H1 (cell line): ENCODE results near the gene KLRF1. TPM values are rescaled to one million over a fixed set of nuclear protein-coding genes. Genes with fewer than 3 reads are reported as not detected.
A peak's percentile ranks its signal among the peaks of the same experiment; 100 is the strongest.

ENCODE experiments used
- CTCF ChIA-PET: fragments of 300-600 bp; sonication (Branson Sonifier 250); formaldehyde crosslinking; loops from one replicate; lab custom pipeline; 2021; ENCODE audit not compliant: partially characterized antibody; lab: Charles Lee
- POLR2A ChIA-PET: fragments of 300-600 bp; sonication (Branson Sonifier 250); formaldehyde crosslinking; loops from one replicate; lab custom pipeline; 2021; ENCODE audit warnings: inconsistent platforms; ENCODE audit not compliant: partially characterized antibody; lab: Charles Lee
- DNase-seq, 2 experiments: peaks; one replicate each; pipeline versions ENCODE4 v3.0.0 to v3.0.0-alpha.2; 2010 to 2022; ENCODE audit warnings: low spot score in 2 of 2, low read depth in 1 of 2, mixed read lengths in 1 of 2
- FAIRE-seq: peaks from 2 replicates; lab custom pipeline; 2011; peaks lifted over from hg19 to GRCh38; lab: Jason Lieb, UNC
- H2AFZ ChIP-seq: 2 replicates; pipeline ENCODE4 v1.8.1; 2012; ENCODE audit warnings: low read length, inconsistent platforms
- H2AK5ac ChIP-seq: 2 replicates; pipeline ENCODE4 v1.6.1; 2013; ENCODE audit warnings: low read depth, low read length
- H2BK120ac ChIP-seq: replicated peaks from 2 replicates; pipeline ENCODE3; 2013; ENCODE audit warnings: low read depth, low read length, inconsistent platforms
- H2BK12ac ChIP-seq: 2 replicates; pipeline ENCODE4 v1.6.1; 2013; ENCODE audit warnings: low read depth, low read length
- H2BK15ac ChIP-seq: 2 replicates; pipeline ENCODE4 v1.6.1; 2013; ENCODE audit warnings: low read length
- H2BK20ac ChIP-seq: 2 replicates; pipeline ENCODE4 v1.6.1; 2013; ENCODE audit warnings: low read length
- H2BK5ac ChIP-seq: 2 replicates; pipeline ENCODE4 v1.6.1; 2013; ENCODE audit warnings: low read depth, low read length
- H3K14ac ChIP-seq: 2 replicates; pipeline ENCODE4 v1.6.1; 2013; ENCODE audit warnings: inconsistent platforms; ENCODE audit not compliant: insufficient read length
- H3K18ac ChIP-seq: 2 replicates; pipeline ENCODE4 v1.6.1; 2013; ENCODE audit warnings: low read length; ENCODE audit errors: extremely low read depth
- H3K23ac ChIP-seq: 2 replicates; pipeline ENCODE4 v1.6.1; 2013; ENCODE audit warnings: inconsistent platforms; ENCODE audit not compliant: insufficient read length
- H3K23me2 ChIP-seq: 2 replicates; pipeline ENCODE4 v1.6.1; 2013; ENCODE audit warnings: low read depth, low read length
- H3K27ac ChIP-seq: 2 replicates; pipeline ENCODE4 v1.6.1; 2011; ENCODE audit warnings: low read depth, low read length, inconsistent platforms
- H3K27me3 ChIP-seq, 4 experiments: replicated peaks in 1 of 4; 1 replicate in 1 of 4; 2 replicates in 3 of 4; pipeline versions ENCODE4 v1.6.1 to v1.8.1; 2011 to 2013; ENCODE audit warnings: low read length in 3 of 4, mild to moderate bottlenecking in 3 of 4, inconsistent platforms in 2 of 4, mixed read lengths in 2 of 4, moderate library complexity in 1 of 4; ENCODE audit not compliant: control insufficient read depth in 3 of 4, insufficient read depth in 3 of 4; ENCODE audit errors: extremely low read depth in 1 of 4
- H3K36me3 ChIP-seq, 4 experiments: 2 replicates each; pipeline versions ENCODE4 v1.6.1 to v1.8.1; 2011 to 2013; ENCODE audit warnings: mild to moderate bottlenecking in 4 of 4, low read length in 3 of 4, moderate library complexity in 2 of 4, control low read depth in 1 of 4, inconsistent platforms in 1 of 4; ENCODE audit not compliant: insufficient read depth in 4 of 4, control insufficient read depth in 2 of 4
- H3K4ac ChIP-seq: replicated peaks from 2 replicates; pipeline ENCODE3; 2013; ENCODE audit warnings: low read length, low read depth, mixed read lengths, inconsistent platforms; ENCODE audit not compliant: insufficient read length
- H3K4me1 ChIP-seq, 4 experiments: replicated peaks in 1 of 4; 1 replicate in 1 of 4; 2 replicates in 3 of 4; pipeline versions ENCODE4 v1.6.1 to v1.8.1; 2011 to 2013; ENCODE audit warnings: low read length in 3 of 4, inconsistent platforms in 2 of 4, mixed read lengths in 1 of 4; ENCODE audit not compliant: insufficient read depth in 4 of 4, control insufficient read depth in 3 of 4
- H3K4me2 ChIP-seq, 2 experiments: 2 replicates each; pipeline versions ENCODE4 v1.6.1 to v1.8.1; 2011 to 2013; ENCODE audit warnings: low read depth in 2 of 2, low read length in 2 of 2, control low read depth in 1 of 2, inconsistent platforms in 1 of 2, mild to moderate bottlenecking in 1 of 2; ENCODE audit not compliant: insufficient read depth in 1 of 2
- H3K4me3 ChIP-seq, 4 experiments: fragments of 200-600, 300-600 bp in 1 of 4; sonication (generic), shearing (Covaris generic), sonication (Bioruptor Twin) in 1 of 4; 2 replicates each; pipeline versions ENCODE4 v1.5.1 to v1.8.1; 2011 to 2016; ENCODE audit warnings: low read length in 4 of 4, low read depth in 3 of 4, control low read depth in 2 of 4, inconsistent platforms in 2 of 4, mild to moderate bottlenecking in 2 of 4, mixed read lengths in 1 of 4, moderate library complexity in 1 of 4; ENCODE audit not compliant: insufficient read depth in 2 of 4; ENCODE audit errors: extremely low read depth in 1 of 4
- H3K56ac ChIP-seq: replicated peaks from 2 replicates; pipeline ENCODE3; 2013; ENCODE audit warnings: low read depth, mild to moderate bottlenecking, mixed read lengths, low read length, inconsistent platforms; ENCODE audit not compliant: insufficient read length
- H3K79me1 ChIP-seq: 2 replicates; pipeline ENCODE4 v1.6.1; 2013; ENCODE audit warnings: low read depth, low read length, control low read depth
- H3K79me2 ChIP-seq, 2 experiments: 2 replicates each; pipeline versions ENCODE4 v1.6.1 to v1.8.1; 2012 to 2013; ENCODE audit warnings: low read length in 2 of 2, mild to moderate bottlenecking in 2 of 2, inconsistent platforms in 1 of 2; ENCODE audit not compliant: insufficient read depth in 2 of 2, control insufficient read depth in 1 of 2
- H3K9ac ChIP-seq, 4 experiments: replicated peaks in 1 of 4; 1 replicate in 1 of 4; 2 replicates in 3 of 4; pipeline versions ENCODE4 v1.6.1 to v1.8.1; 2011 to 2013; ENCODE audit warnings: low read depth in 3 of 4, low read length in 3 of 4, control low read depth in 2 of 4, mild to moderate bottlenecking in 2 of 4, moderate library complexity in 2 of 4, inconsistent platforms in 1 of 4; ENCODE audit errors: extremely low read depth in 1 of 4
- H3K9me3 ChIP-seq, 2 experiments: 2 replicates each; pipeline versions ENCODE4 v1.6.1 to v1.8.1; 2012 to 2013; ENCODE audit warnings: mild to moderate bottlenecking in 2 of 2, moderate library complexity in 2 of 2, control low read depth in 1 of 2, inconsistent platforms in 1 of 2, low read depth in 1 of 2, low read length in 1 of 2, mixed read lengths in 1 of 2; ENCODE audit not compliant: insufficient read depth in 2 of 2
- H4K20me1 ChIP-seq, 2 experiments: replicated peaks in 1 of 2; 2 replicates each; pipeline versions ENCODE3 to v1.8.1; 2011 to 2013; ENCODE audit warnings: inconsistent platforms in 2 of 2, low read length in 2 of 2, mild to moderate bottlenecking in 1 of 2; ENCODE audit not compliant: insufficient read depth in 2 of 2, control insufficient read depth in 1 of 2
- H4K5ac ChIP-seq: 2 replicates; pipeline ENCODE4 v1.6.1; 2013; ENCODE audit warnings: low read length, low read depth, mixed read lengths, inconsistent platforms; ENCODE audit not compliant: insufficient read length
- H4K8ac ChIP-seq: 2 replicates; pipeline ENCODE4 v1.8.0; 2013; ENCODE audit warnings: mild to moderate bottlenecking, moderate library complexity, low read length, inconsistent platforms; ENCODE audit not compliant: insufficient read depth; ENCODE audit errors: extremely low read depth
- H4K91ac ChIP-seq: replicated peaks from 2 replicates; pipeline ENCODE3; 2013; ENCODE audit warnings: low read length, mixed read lengths, inconsistent platforms; ENCODE audit not compliant: insufficient read length
- CEBPB ChIP-seq: IDR thresholded peaks from 2 replicates; pipeline ENCODE4 v1.6.1; 2012; ENCODE audit warnings: low read depth, low read length
- EP300 ChIP-seq, 2 experiments: IDR thresholded peaks; 1 replicate in 1 of 2; 2 replicates in 1 of 2; pipeline ENCODE4 v1.6.1; 2011 to 2012; ENCODE audit warnings: low read depth in 2 of 2, low read length in 2 of 2, mild to moderate bottlenecking in 2 of 2, borderline replicate concordance in 1 of 2, inconsistent platforms in 1 of 2, moderate library complexity in 1 of 2
- EZH2 ChIP-seq: fragments of 200-600 bp; sonication (generic); IDR thresholded peaks from 2 replicates; pipeline ENCODE4 v1.7.1; 2012; ENCODE audit warnings: low read depth, mild to moderate bottlenecking, moderate library complexity, low read length, inconsistent platforms; ENCODE audit not compliant: severe bottlenecking
- FOSL1 ChIP-seq: IDR thresholded peaks from 2 replicates; pipeline ENCODE4 v1.6.1; 2011; ENCODE audit warnings: mild to moderate bottlenecking, low read depth, low read length, moderate library complexity; ENCODE audit not compliant: insufficient read depth
- JUN ChIP-seq: IDR thresholded peaks from 2 replicates; pipeline ENCODE4 v1.6.1; 2011; ENCODE audit warnings: low read depth, mild to moderate bottlenecking, improper control_type of control experiment, low read length
- PHF8 ChIP-seq: fragments of 200-600 bp; sonication (generic); conservative IDR thresholded peaks from 2 replicates; pipeline ENCODE4 v1.7.1; 2012; ENCODE audit warnings: low read depth, mild to moderate bottlenecking, inconsistent platforms, low read length, moderate library complexity
- SAP30 ChIP-seq: fragments of 300-600 bp; sonication (generic); IDR thresholded peaks from 2 replicates; pipeline ENCODE4 v1.7.1; 2012; ENCODE audit warnings: low read length, moderate library complexity, mild to moderate bottlenecking, inconsistent platforms; ENCODE audit not compliant: insufficient read depth, insufficient replicate concordance
- SIRT6 ChIP-seq: IDR thresholded peaks from one replicate; pipeline ENCODE4 v1.7.1; 2012; ENCODE audit warnings: low read length, inconsistent platforms
- SP1 ChIP-seq: IDR thresholded peaks from 2 replicates; pipeline ENCODE4 v1.6.1; 2011; ENCODE audit warnings: low read depth, low read length
- WGBS, 2 experiments: shearing (Covaris generic) in 1 of 2; methylation state at CpG; one replicate each; pipeline versions ENCODE4 v1.1.6 to v1.1.7; 2013 to 2015; ENCODE audit warnings: low lambda C conversion rate in 2 of 2, mixed read lengths in 2 of 2, inconsistent platforms in 1 of 2, low coverage in 1 of 2, missing lambda C conversion rate in 1 of 2; ENCODE audit not compliant: insufficient replicate concordance in 2 of 2, insufficient coverage in 1 of 2, insufficient read length in 1 of 2; ENCODE audit errors: extremely low coverage in 1 of 2, missing lambda C conversion rate in 1 of 2; 5-methylcytosine and 5-hydroxymethylcytosine counted together
- polyA plus RNA-seq, 7 experiments: library from polyadenylated mRNA; depleted of rRNA in 3 of 7; stranded (reverse) in 5 of 7; unstranded in 2 of 7; fragments of >200 nt in 5 of 7; fragments of 200-250 nt in 2 of 7; gene quantifications; 1 replicate in 5 of 7; 2 replicates in 1 of 7; 4 replicates in 1 of 7; pipeline versions ENCODE4 v1.2.1 to v1.2.3, GENCODE V29; 2011 to 2013; ENCODE audit warnings: missing spikeins in 2 of 7, mixed read lengths in 2 of 7
- total RNA-seq: library from RNA; stranded (reverse); fragmentation: NEBNext Ultra II Directional; extraction: Animal tissue kit (Norgen Biotek cat#: 25700); gene quantifications from 2 replicates; pipeline ENCODE4 v1.2.1, GENCODE V29; 2021
- TF ChIP-seq, protein P1 (sequence below): IDR thresholded peaks from 2 replicates; pipeline ENCODE4 v1.6.1; 2011; ENCODE audit warnings: low read depth, mild to moderate bottlenecking, low read length; ENCODE audit not compliant: insufficient read depth

The KLRF1 gene
- total and polyA plus RNA-seq, 2 of the 8 experiments (the other 6 are each of a cell fraction or from before 2014, with no cell fraction given): not detected

DNA sequence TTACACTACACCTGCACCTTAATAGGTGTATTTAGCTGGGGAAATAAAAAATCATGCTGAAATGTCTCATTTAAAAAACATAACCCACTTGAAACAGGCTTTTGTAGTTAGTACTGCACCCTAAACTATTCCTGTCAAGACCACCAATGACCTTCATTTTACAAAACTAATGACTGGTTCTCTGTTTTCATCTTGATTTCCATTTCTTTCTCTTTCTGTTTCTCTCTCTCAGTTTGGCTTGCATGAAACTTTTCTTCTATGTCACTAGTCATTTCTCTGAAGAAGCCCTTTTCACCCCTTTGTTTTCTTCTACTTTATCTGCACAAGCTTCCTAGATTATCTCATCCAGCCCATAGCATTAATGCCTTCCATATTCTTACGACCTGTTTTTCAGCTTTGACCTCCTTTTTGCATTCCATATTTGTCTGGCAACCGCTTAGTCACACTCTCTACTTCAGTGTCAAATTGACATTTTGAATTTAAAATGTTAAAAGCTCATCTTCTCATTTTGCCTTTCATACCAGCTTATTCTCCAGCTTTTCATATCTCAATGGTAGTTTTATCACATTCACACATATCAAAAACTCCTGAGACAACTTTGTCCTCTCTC is 32.7 kb upstream of the KLRF1 start:
- Histone ChIP-seq H3K23ac (no peak overlapping the region), H2BK15ac (no peak overlapping the region), H2BK120ac (no peak overlapping the region), H3K9me3 (peaks cover 0 to 4% of the 10 kb centered on the region in 2 experiments; a peak in 1 of 4 replicates), H3K23me2 (no peaks in the 10 kb centered on the region), H3K36me3 (no peaks in the 10 kb centered on the region), H2AFZ (0 out of 2 replicates have a peak overlapping the region, but pooled peaks have one; percentile 1), H3K27me3 (no peaks in the 10 kb centered on the region), H2AK5ac (no peak overlapping the region), H2BK5ac (no peak overlapping the region), H2BK20ac (no peak overlapping the region), H3K18ac (no peak overlapping the region), H4K8ac (no peak overlapping the region), H3K4ac (peak overlapping the region; percentile 60), H4K91ac (no peak overlapping the region), H3K4me1 (no peaks in the 10 kb centered on the region; a peak in 1 of 7 replicates), H3K27ac (no peak overlapping the region), H4K20me1 (no peaks in the 10 kb centered on the region), H4K5ac (no peak overlapping the region), H3K4me2 (no peak overlapping the region), H3K79me1 (no peaks in the 10 kb centered on the region), H3K79me2 (no peaks in the 10 kb centered on the region), H3K56ac (no peak overlapping the region), H2BK12ac (no peak overlapping the region; the same call in 1 of the 2 replicates), H3K9ac (no peak overlapping the region), H3K4me3 (no peak overlapping the region), H3K14ac (no peak overlapping the region)
- FAIRE-seq: no peak
- POLR2A ChIA-PET: no interaction called here
- 87% methylated on average over 2 of the region's 2 CpGs; no CpG with 5 or more reads in 1 of the 2 experiments for WGBS, 2 experiments
- DNase-seq: no peak
- CTCF ChIA-PET: interaction anchor here (0.6 to 10.7 kb wide), 4 partner anchors 17 to 358 kb away, joined by 3 to 278 read pairs (median 28); no protein-coding TSS in a partner anchor
- TF ChIP-seq EP300 (IDR thresholded peaks at IDR 0.05; ENCODE audit: borderline replicate concordance in 1 of 2, low read depth in 2 of 2, low read length in 2 of 2) (no peak), PHF8 (no peak), FOSL1 (no peak), CEBPB (no peak), SIRT6 (no peak), JUN (no peak), SAP30 (no peak), SP1 (no peak), EZH2 (no peak)
- TF ChIP-seq, protein P1, sequence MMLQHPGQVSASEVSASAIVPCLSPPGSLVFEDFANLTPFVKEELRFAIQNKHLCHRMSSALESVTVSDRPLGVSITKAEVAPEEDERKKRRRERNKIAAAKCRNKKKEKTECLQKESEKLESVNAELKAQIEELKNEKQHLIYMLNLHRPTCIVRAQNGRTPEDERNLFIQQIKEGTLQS: no peak
